ENCODE results near the gene OGFRL1.

The OGFRL1 gene

GRCh38 chr6:71287038-71287437 is 1.6 kb upstream of the OGFRL1 start:
- DNase-seq (ENCODE audit: low read depth), result no peak

- DNase-seq (ENCODE audit: low read depth), result no peak
These were observed 734 bp upstream of the OGFRL1 start for GRCh38 chr6:71287926-71288227.

GRCh38 chr6:71289039-71289801 is 609 bp downstream of the OGFRL1 start:
- DNase-seq (ENCODE audit: low read depth), result no peak

GRCh38 chr6:71289802-71290175 is 1.2 kb downstream of the OGFRL1 start:
- DNase-seq (ENCODE audit: low read depth), result no peak

- no peak for DNase-seq (ENCODE audit: low read depth)
These were observed 2.0 kb downstream of the OGFRL1 start for GRCh38 chr6:71290611-71291010.

GRCh38 chr6:71292001-71292400 is 3.4 kb downstream of the OGFRL1 start:
- DNase-seq (ENCODE audit: low read depth), result no peak

- DNase-seq (ENCODE audit: low read depth), result no peak
These were observed 5.5 kb downstream of the OGFRL1 start for GRCh38 chr6:71294121-71294523.

- DNase-seq (ENCODE audit: low read depth), result no peak
These were observed 9.8 kb downstream of the OGFRL1 start for GRCh38 chr6:71298459-71298858.

- DNase-seq (ENCODE audit: low read depth), result no peak
These were observed 11.2 kb downstream of the OGFRL1 start for GRCh38 chr6:71299541-71300470.

GRCh38 chr6:71300561-71301168 is 12.1 kb downstream of the OGFRL1 start:
- DNase-seq (ENCODE audit: low read depth), result no peak

- no peak for DNase-seq (ENCODE audit: low read depth)
These were observed 12.9 kb downstream of the OGFRL1 start for GRCh38 chr6:71301546-71301945.

GRCh38 chr6:71309656-71310055 is 21.0 kb downstream of the OGFRL1 start:
- no peak for DNase-seq (ENCODE audit: low read depth)

GRCh38 chr6:71310261-71310660 is 21.6 kb downstream of the OGFRL1 start:
- no peak for DNase-seq (ENCODE audit: low read depth)

GRCh38 chr6:71312089-71312488 is 23.5 kb downstream of the OGFRL1 start:
- DNase-seq (ENCODE audit: low read depth), result no peak

- no peak for DNase-seq (ENCODE audit: low read depth)
These were observed 28.8 kb downstream of the OGFRL1 start for GRCh38 chr6:71317441-71317840.

GRCh38 chr6:71320041-71320440 is 31.4 kb downstream of the OGFRL1 start:
- DNase-seq (ENCODE audit: low read depth), result no peak

- DNase-seq (ENCODE audit: low read depth), result no peak
These were observed 32.7 kb downstream of the OGFRL1 start for GRCh38 chr6:71321314-71321713.

- DNase-seq (ENCODE audit: low read depth), result no peak
These were observed 35.7 kb downstream of the OGFRL1 start for GRCh38 chr6:71324194-71324785.

GRCh38 chr6:71326611-71327010 is 38.0 kb downstream of the OGFRL1 start:
- DNase-seq (ENCODE audit: low read depth), result no peak

- DNase-seq (ENCODE audit: low read depth), result no peak
These were observed 41.9 kb downstream of the OGFRL1 start for GRCh38 chr6:71330501-71330900.

GRCh38 chr6:71332012-71332411 is 43.4 kb downstream of the OGFRL1 start:
- DNase-seq (ENCODE audit: low read depth), result no peak

- DNase-seq (ENCODE audit: low read depth), result no peak
These were observed 44.4 kb downstream of the OGFRL1 start for GRCh38 chr6:71333050-71333449.

GRCh38 chr6:71333697-71334096 is 45.1 kb downstream of the OGFRL1 start:
- no peak for DNase-seq (ENCODE audit: low read depth)
